ENCODE results near the gene ABCC3.

ABCC3 gene

GRCh38 chr17:50682441-50682840 is 47.8 kb downstream of the ABCC3 start:
- no peak for DNase-seq (ENCODE audit: low read depth in 3 of 3, low spot score in 1 of 3)

GRCh38 chr17:50682938-50683337 is 48.3 kb downstream of the ABCC3 start:
- no peak for DNase-seq (ENCODE audit: low read depth in 3 of 3, low spot score in 1 of 3)

GRCh38 chr17:50683434-50684287 is 49.0 kb downstream of the ABCC3 start:
- no peak for DNase-seq (ENCODE audit: low read depth in 3 of 3, low spot score in 1 of 3)

GRCh38 chr17:50684288-50684611 is 49.6 kb downstream of the ABCC3 start:
- no peak for DNase-seq (ENCODE audit: low read depth in 3 of 3, low spot score in 1 of 3)

GRCh38 chr17:50684612-50685333 is 50.1 kb downstream of the ABCC3 start:
- DNase-seq (ENCODE audit: low read depth in 3 of 3, low spot score in 1 of 3) = no peak

- no peak for DNase-seq (ENCODE audit: low read depth in 3 of 3, low spot score in 1 of 3)
Observed at GRCh38 chr17:50685334-50685665, 50.6 kb downstream of the ABCC3 start.

- no peak for DNase-seq (ENCODE audit: low read depth in 3 of 3, low spot score in 1 of 3)
Observed at GRCh38 chr17:50685691-50686493, 51.2 kb downstream of the ABCC3 start.

- no peak for DNase-seq (ENCODE audit: low read depth in 3 of 3, low spot score in 1 of 3)
Observed at GRCh38 chr17:50686494-50687199, 52.0 kb downstream of the ABCC3 start.

GRCh38 chr17:50687200-50688066 is 52.8 kb downstream of the ABCC3 start:
- DNase-seq (ENCODE audit: low read depth in 3 of 3, low spot score in 1 of 3) = no peak

- DNase-seq (ENCODE audit: low read depth in 3 of 3, low spot score in 1 of 3) = no peak
Observed at GRCh38 chr17:50688245-50688644, 53.6 kb downstream of the ABCC3 start.

GRCh38 chr17:50689251-50689650 is 54.6 kb downstream of the ABCC3 start:
- DNase-seq (ENCODE audit: low read depth in 3 of 3, low spot score in 1 of 3) = no peak

- no peak for DNase-seq (ENCODE audit: low read depth in 3 of 3, low spot score in 1 of 3)
Observed at GRCh38 chr17:50689956-50690886, 55.5 kb downstream of the ABCC3 start.

- DNase-seq (ENCODE audit: low read depth in 3 of 3, low spot score in 1 of 3) = no peak
Observed at GRCh38 chr17:50690887-50691549, 56.3 kb downstream of the ABCC3 start.

- no peak for DNase-seq (ENCODE audit: low read depth in 3 of 3, low spot score in 1 of 3)
Observed at GRCh38 chr17:50691550-50692447, 57.1 kb downstream of the ABCC3 start.

GRCh38 chr17:50692448-50693035 is 57.9 kb downstream of the ABCC3 start:
- DNase-seq (ENCODE audit: low read depth in 3 of 3, low spot score in 1 of 3) = no peak

- DNase-seq (ENCODE audit: low read depth in 3 of 3, low spot score in 1 of 3) = no peak
Observed at GRCh38 chr17:50693036-50693682, 58.5 kb downstream of the ABCC3 start.

GRCh38 chr17:50696365-50696879 is 61.7 kb downstream of the ABCC3 start:
- no peak for DNase-seq (ENCODE audit: low read depth in 3 of 3, low spot score in 1 of 3)

Measured in stimulated activated CD4-positive, alpha-beta T cell treated with anti-CD3 and anti-CD28 coated beads, TNF-alpha, amount 100 ng/mL, for 1 hour (primary cell).